H1 (cell line): ENCODE measurements around the gene DTNB.

ENCODE experiments used
- CBX5 ChIP-seq: fragments of 300-800, 300-1000 bp; sonication (generic); IDR thresholded peaks from 2 replicates; pipeline ENCODE4 v1.7.1; 2016; ENCODE audit warnings: antibody characterized with exemption, low read length, low read depth
- EZH2 ChIP-seq: fragments of 200-600 bp; sonication (generic); IDR thresholded peaks from 2 replicates; pipeline ENCODE4 v1.7.1; 2012; ENCODE audit warnings: low read depth, mild to moderate bottlenecking, moderate library complexity, low read length, inconsistent platforms; ENCODE audit not compliant: severe bottlenecking
- HDAC2 ChIP-seq, 2 experiments: fragments of 300-600 bp in 1 of 2; sonication (generic) in 1 of 2; IDR thresholded peaks; 2 replicates each; pipeline ENCODE4 v1.6.1; 2011 to 2012; ENCODE audit warnings: low read depth in 2 of 2, low read length in 2 of 2, mild to moderate bottlenecking in 2 of 2, moderate library complexity in 2 of 2, borderline replicate concordance in 1 of 2, inconsistent platforms in 1 of 2
- JUN ChIP-seq: IDR thresholded peaks from 2 replicates; pipeline ENCODE4 v1.6.1; 2011; ENCODE audit warnings: low read depth, mild to moderate bottlenecking, improper control_type of control experiment, low read length
- MAFK ChIP-seq: IDR thresholded peaks from 2 replicates; pipeline ENCODE4 v1.6.1; 2012; ENCODE audit warnings: low read depth, mild to moderate bottlenecking, improper control_type of control experiment, low read length
- POLR2A ChIP-seq, 2 experiments: IDR thresholded peaks; 1 replicate in 1 of 2; 2 replicates in 1 of 2; pipeline ENCODE4 v1.6.1; 2011; ENCODE audit warnings: low read depth in 2 of 2, low read length in 2 of 2, mild to moderate bottlenecking in 2 of 2; ENCODE audit errors: control extremely low read depth in 1 of 2
- POLR2AphosphoS5 ChIP-seq: IDR thresholded peaks from 2 replicates; pipeline ENCODE4 v1.6.1; 2011; ENCODE audit warnings: low read depth, low read length
- SIN3A ChIP-seq, 2 experiments: IDR thresholded peaks in 1 of 2; conservative IDR thresholded peaks in 1 of 2; 2 replicates each; pipeline ENCODE4 v1.6.1; 2011 to 2012; ENCODE audit warnings: low read length in 2 of 2, improper control_type of control experiment in 1 of 2, low read depth in 1 of 2, mild to moderate bottlenecking in 1 of 2
- SIX5 ChIP-seq: IDR thresholded peaks from 2 replicates; pipeline ENCODE4 v1.6.1; 2011; ENCODE audit warnings: mild to moderate bottlenecking, low read depth, low read length
- SP2 ChIP-seq: IDR thresholded peaks from 2 replicates; pipeline ENCODE4 v1.6.1; 2012; ENCODE audit warnings: mild to moderate bottlenecking, low read length, inconsistent platforms
- TF ChIP-seq, protein P1 (sequence below), 3 experiments: IDR thresholded peaks; 1 replicate in 2 of 3; 2 replicates in 1 of 3; pipeline versions ENCODE4 v1.5.1 to v1.6.1; 2011; ENCODE audit warnings: low read length in 3 of 3, mild to moderate bottlenecking in 3 of 3, inconsistent platforms in 2 of 3, low read depth in 1 of 3, moderate library complexity in 1 of 3; ENCODE audit not compliant: insufficient read depth in 1 of 3; ENCODE audit errors: control extremely low read depth in 1 of 3
- TF ChIP-seq, protein P2 (sequence below): IDR thresholded peaks from 2 replicates; pipeline ENCODE4 v1.6.1; 2011; ENCODE audit warnings: low read length, improper control_type of control experiment
- TF ChIP-seq, protein P3 (sequence below): IDR thresholded peaks from 2 replicates; pipeline ENCODE4 v1.6.1; 2012; ENCODE audit warnings: inconsistent platforms

GRCh38 chr2:25666218-25666617 is 7.2 kb downstream of the DTNB start:
- TF ChIP-seq HDAC2 (IDR thresholded peaks at IDR 0.05; ENCODE audit: borderline replicate concordance in 1 of 2, low read depth in 2 of 2, low read length in 2 of 2) (no peak), SIX5 (no peak), EZH2 (no peak), POLR2AphosphoS5 (no peak), POLR2A (IDR thresholded peaks at IDR 0.05; ENCODE audit: control extremely low read depth in 1 of 2, low read depth in 2 of 2, low read length in 2 of 2) (no peak), SP2 (no peak), SIN3A (conservative IDR thresholded peaks at IDR 0.05 in 1 of 2, IDR thresholded peaks at IDR 0.05 in 1 of 2; ENCODE audit: low read depth in 1 of 2, low read length in 2 of 2) (no peak), JUN (no peak), CBX5 (no peak), MAFK (no peak)
- TF ChIP-seq, protein P1, sequence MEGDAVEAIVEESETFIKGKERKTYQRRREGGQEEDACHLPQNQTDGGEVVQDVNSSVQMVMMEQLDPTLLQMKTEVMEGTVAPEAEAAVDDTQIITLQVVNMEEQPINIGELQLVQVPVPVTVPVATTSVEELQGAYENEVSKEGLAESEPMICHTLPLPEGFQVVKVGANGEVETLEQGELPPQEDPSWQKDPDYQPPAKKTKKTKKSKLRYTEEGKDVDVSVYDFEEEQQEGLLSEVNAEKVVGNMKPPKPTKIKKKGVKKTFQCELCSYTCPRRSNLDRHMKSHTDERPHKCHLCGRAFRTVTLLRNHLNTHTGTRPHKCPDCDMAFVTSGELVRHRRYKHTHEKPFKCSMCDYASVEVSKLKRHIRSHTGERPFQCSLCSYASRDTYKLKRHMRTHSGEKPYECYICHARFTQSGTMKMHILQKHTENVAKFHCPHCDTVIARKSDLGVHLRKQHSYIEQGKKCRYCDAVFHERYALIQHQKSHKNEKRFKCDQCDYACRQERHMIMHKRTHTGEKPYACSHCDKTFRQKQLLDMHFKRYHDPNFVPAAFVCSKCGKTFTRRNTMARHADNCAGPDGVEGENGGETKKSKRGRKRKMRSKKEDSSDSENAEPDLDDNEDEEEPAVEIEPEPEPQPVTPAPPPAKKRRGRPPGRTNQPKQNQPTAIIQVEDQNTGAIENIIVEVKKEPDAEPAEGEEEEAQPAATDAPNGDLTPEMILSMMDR (IDR thresholded peaks at IDR 0.05; ENCODE audit: control extremely low read depth in 1 of 3, insufficient read depth in 1 of 3, low read depth in 1 of 3, low read length in 3 of 3), result no peak
- TF ChIP-seq, protein P2, sequence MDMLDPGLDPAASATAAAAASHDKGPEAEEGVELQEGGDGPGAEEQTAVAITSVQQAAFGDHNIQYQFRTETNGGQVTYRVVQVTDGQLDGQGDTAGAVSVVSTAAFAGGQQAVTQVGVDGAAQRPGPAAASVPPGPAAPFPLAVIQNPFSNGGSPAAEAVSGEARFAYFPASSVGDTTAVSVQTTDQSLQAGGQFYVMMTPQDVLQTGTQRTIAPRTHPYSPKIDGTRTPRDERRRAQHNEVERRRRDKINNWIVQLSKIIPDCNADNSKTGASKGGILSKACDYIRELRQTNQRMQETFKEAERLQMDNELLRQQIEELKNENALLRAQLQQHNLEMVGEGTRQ, result no peak
- TF ChIP-seq, protein P3, sequence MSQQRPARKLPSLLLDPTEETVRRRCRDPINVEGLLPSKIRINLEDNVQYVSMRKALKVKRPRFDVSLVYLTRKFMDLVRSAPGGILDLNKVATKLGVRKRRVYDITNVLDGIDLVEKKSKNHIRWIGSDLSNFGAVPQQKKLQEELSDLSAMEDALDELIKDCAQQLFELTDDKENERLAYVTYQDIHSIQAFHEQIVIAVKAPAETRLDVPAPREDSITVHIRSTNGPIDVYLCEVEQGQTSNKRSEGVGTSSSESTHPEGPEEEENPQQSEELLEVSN, result no peak
